ENCODE data around the gene GIT2. TPM values are rescaled to one million over a fixed set of nuclear protein-coding genes. Genes with fewer than 3 reads are reported as not detected.

GIT2 gene
- total and polyA plus RNA-seq, 10 donors, result 26.5 to 169 (median 121) TPM

GRCh38 chr12:109910969-109911348 lies 85.2 kb downstream of the GIT2 start:
- WGBS, 5 donors, result 75 to 89% (median 87%) methylated on average over 4 to 12 of the region's 12 CpGs
- intact Hi-C loops (cut with DNase I; ENCODE audit: low total_unique reads), result no loop called here
- TF ChIP-seq CTCF (IDR thresholded peaks at IDR 0.05 in 8 of 11, conservative IDR thresholded peaks at IDR 0.05 in 3 of 11), result no peak
- TF ChIP-seq POLR2AphosphoS5 (IDR thresholded peaks at IDR 0.05), result peak in 1 of 3 donors; percentile 60
- Histone ChIP-seq H3K4me3 (no peak overlapping the region), H3K36me3 (peaks cover 0 to 100% (median 91%) of the 10 kb centered on the region in 6 donors), H3K9me3 (no peaks in the 10 kb centered on the region), H3K27me3 (replicated peaks in 1 of 7) (no peaks in the 10 kb centered on the region), H3K27ac (no peak overlapping the region), H3K4me1 (peaks cover 0 to 6% (median 0%) of the 10 kb centered on the region in 6 donors)
- no peak for DNase-seq

- Histone ChIP-seq H3K4me1 (peaks cover 0 to 6% (median 0%) of the 10 kb centered on the region in 6 donors), H3K9me3 (no peaks in the 10 kb centered on the region), H3K27ac (no peak overlapping the region), H3K27me3 (replicated peaks in 1 of 7) (no peaks in the 10 kb centered on the region), H3K4me3 (no peak overlapping the region), H3K36me3 (peaks cover 0 to 100% (median 91%) of the 10 kb centered on the region in 6 donors)
- WGBS, 5 donors, result 79 to 98% (median 90%) methylated on average over 4 to 8 of the region's 8 CpGs
- intact Hi-C loops (cut with DNase I; ENCODE audit: low total_unique reads), result no loop called here
- no peak for DNase-seq
- TF ChIP-seq POLR2A (IDR thresholded peaks at IDR 0.05), result no peak
- no peak for TF ChIP-seq POLR2AphosphoS5 (IDR thresholded peaks at IDR 0.05)
- TF ChIP-seq CTCF (IDR thresholded peaks at IDR 0.05 in 8 of 11, conservative IDR thresholded peaks at IDR 0.05 in 3 of 11), result no peak
These were observed 85.8 kb downstream of the GIT2 start for GRCh38 chr12:109910254-109910968.

GRCh38 chr12:109905301-109905700 lies 90.9 kb downstream of the GIT2 start:
- no peaks in the 10 kb centered on the region for H3K27me3 ChIP-seq (replicated peaks in 1 of 7)
- H3K4me1 ChIP-seq, result peaks cover 6 to 29% (median 19%) of the 10 kb centered on the region in 6 donors
- no peak overlapping the region for H3K4me3 ChIP-seq
- H3K9me3 ChIP-seq, result no peaks in the 10 kb centered on the region
- 91 to 97% (median 96%) methylated on average over 10 of the region's 10 CpGs for WGBS, 5 donors
- peaks cover 2 to 78% (median 75%) of the 10 kb centered on the region in 6 donors for H3K36me3 ChIP-seq
- intact Hi-C loops (cut with DNase I; ENCODE audit: low total_unique reads), result no loop called here
- no peak for DNase-seq
- TF ChIP-seq POLR2A (IDR thresholded peaks at IDR 0.05), result no peak
- TF ChIP-seq POLR2AphosphoS5 (IDR thresholded peaks at IDR 0.05), result peak in 1 of 3 donors; percentile 32
- no peak overlapping the region for H3K27ac ChIP-seq

- 85 to 95% (median 88%) methylated on average over 14 to 15 of the region's 15 CpGs for WGBS, 5 donors
These were observed 93.2 kb downstream of the GIT2 start for GRCh38 chr12:109902891-109903418.

More at GRCh38 chr12:109902891-109903418, 93.2 kb downstream of the GIT2 start:
- DNase-seq, result no peak
- Histone ChIP-seq H3K9me3 (no peaks in the 10 kb centered on the region), H3K4me1 (peaks cover 13 to 42% (median 31%) of the 10 kb centered on the region in 6 donors), H3K4me3 (no peak overlapping the region), H3K36me3 (peaks cover 2 to 57% (median 52%) of the 10 kb centered on the region in 6 donors), H3K27ac (no peak overlapping the region), H3K27me3 (replicated peaks in 1 of 7) (no peaks in the 10 kb centered on the region)
- intact Hi-C loops (cut with DNase I; ENCODE audit: low total_unique reads), result no loop called here
- no peak for TF ChIP-seq POLR2A (IDR thresholded peaks at IDR 0.05)
- no peak for TF ChIP-seq CTCF (IDR thresholded peaks at IDR 0.05 in 8 of 11, conservative IDR thresholded peaks at IDR 0.05 in 3 of 11)
- TF ChIP-seq POLR2AphosphoS5 (IDR thresholded peaks at IDR 0.05), result no peak

Measured in spleen (tissue), 11 donors.